ENCODE results near the gene FOXN3.

The FOXN3 gene

GRCh38 chr14:89408907-89409700 lies 7.9 kb downstream of the FOXN3 start:
- no peak for DNase-seq

GRCh38 chr14:89407856-89408255 lies 9.2 kb downstream of the FOXN3 start:
- DNase-seq = no peak

GRCh38 chr14:89406941-89407340 lies 10.1 kb downstream of the FOXN3 start:
- no peak for DNase-seq

GRCh38 chr14:89406361-89406760 lies 10.7 kb downstream of the FOXN3 start:
- no peak for DNase-seq

GRCh38 chr14:89405712-89406111 lies 11.3 kb downstream of the FOXN3 start:
- no peak for DNase-seq

GRCh38 chr14:89402363-89402762 lies 14.7 kb downstream of the FOXN3 start:
- DNase-seq = no peak

- no peak for DNase-seq
These were observed 15.3 kb downstream of the FOXN3 start for GRCh38 chr14:89401761-89402160.

GRCh38 chr14:89401241-89401640 lies 15.8 kb downstream of the FOXN3 start:
- DNase-seq = no peak

- no peak for DNase-seq
These were observed 16.5 kb downstream of the FOXN3 start for GRCh38 chr14:89400529-89400928.

GRCh38 chr14:89399594-89400068 lies 17.4 kb downstream of the FOXN3 start:
- DNase-seq = no peak

GRCh38 chr14:89399157-89399556 lies 17.9 kb downstream of the FOXN3 start:
- no peak for DNase-seq

- no peak for DNase-seq
These were observed 19.3 kb downstream of the FOXN3 start for GRCh38 chr14:89397569-89398230.

GRCh38 chr14:89394972-89395371 lies 22.1 kb downstream of the FOXN3 start:
- DNase-seq = no peak

GRCh38 chr14:89393222-89393745 lies 23.7 kb downstream of the FOXN3 start:
- no peak for DNase-seq

- no peak for DNase-seq
These were observed 24.9 kb downstream of the FOXN3 start for GRCh38 chr14:89392181-89392580.

- no peak for DNase-seq
These were observed 25.5 kb downstream of the FOXN3 start for GRCh38 chr14:89391556-89391955.

- no peak for DNase-seq
These were observed 25.9 kb downstream of the FOXN3 start for GRCh38 chr14:89391123-89391522.

GRCh38 chr14:89388853-89389252 lies 28.2 kb downstream of the FOXN3 start:
- DNase-seq = no peak

GRCh38 chr14:89387922-89388685 lies 28.9 kb downstream of the FOXN3 start:
- DNase-seq = no peak

GRCh38 chr14:89386212-89386886 lies 30.7 kb downstream of the FOXN3 start:
- no peak for DNase-seq

GRCh38 chr14:89384636-89385035 lies 32.4 kb downstream of the FOXN3 start:
- DNase-seq = no peak

GRCh38 chr14:89384023-89384422 lies 33.0 kb downstream of the FOXN3 start:
- DNase-seq = no peak

Measured in activated CD8-positive, alpha-beta memory T cell treated with anti-CD3 and anti-CD28 coated beads for 24 hours (primary cell).